HFFc6 (cell line): Measurements from ENCODE around the gene ADGRV1. TPM values are rescaled to one million over a fixed set of nuclear protein-coding genes. Genes with fewer than 3 reads are reported as not detected.

ENCODE experiments used
- DNase-seq: peaks from one replicate; pipeline ENCODE4 v3.0.0-alpha.2; 2018
- H3K27ac Mint-ChIP-seq: 2 replicates; pipeline ENCODE4 v1.8.0; 2020; ENCODE audit warnings: mild to moderate bottlenecking, mixed read lengths
- H3K27me3 Mint-ChIP-seq: 2 replicates; pipeline ENCODE4 v1.8.0; 2021; ENCODE audit warnings: mild to moderate bottlenecking, moderate library complexity, mixed read lengths; ENCODE audit not compliant: insufficient read depth
- H3K36me3 Mint-ChIP-seq: 2 replicates; pipeline ENCODE4 v1.8.0; 2021; ENCODE audit warnings: low read depth, mixed read lengths
- H3K4me1 Mint-ChIP-seq: 2 replicates; pipeline ENCODE4 v1.8.0; 2020; ENCODE audit warnings: low read depth, mixed read lengths
- H3K4me3 Mint-ChIP-seq: 2 replicates; pipeline ENCODE4 v1.8.0; 2020; ENCODE audit warnings: mild to moderate bottlenecking, moderate library complexity, mixed read lengths
- H3K9me3 Mint-ChIP-seq: 2 replicates; pipeline ENCODE4 v1.8.0; 2020; ENCODE audit warnings: mild to moderate bottlenecking, mixed read lengths
- CTCF ChIP-seq: fragments of 200-600 bp; sonication (generic); IDR thresholded peaks from 2 replicates; pipeline ENCODE4 v1.5.0; 2021; ENCODE audit warnings: antibody characterized with exemption, mild to moderate bottlenecking
- total RNA-seq, 6 experiments: library from RNA; stranded (reverse); fragmentation: NEBNext Ultra II Directional; extraction: Animal tissue kit (Norgen Biotek cat#: 25700); gene quantifications; 2 replicates in 1 of 6; 3 replicates in 5 of 6; pipeline ENCODE4 v1.2.3, GENCODE V29; 2021

ADGRV1 gene
- total RNA-seq, 6 experiments from 2014 or later, result not detected

- Mint-ChIP-seq H3K4me1 (peaks cover 38% of the 10 kb centered on the region), H3K27me3 (no peaks in the 10 kb centered on the region; the same call in 1 of the 2 replicates), H3K4me3 (no peak overlapping the region), H3K27ac (no peak overlapping the region), H3K9me3 (no peaks in the 10 kb centered on the region), H3K36me3 (no peaks in the 10 kb centered on the region)
- no peak for TF ChIP-seq CTCF
- no peak for DNase-seq
These were observed 561.6 kb downstream of the ADGRV1 start for GRCh38 chr5:91119981-91120850.

- no peaks in the 10 kb centered on the region for H3K36me3 Mint-ChIP-seq
- peaks cover 51% of the 10 kb centered on the region for H3K4me1 Mint-ChIP-seq
- TF ChIP-seq CTCF, result no peak
- H3K4me3 Mint-ChIP-seq, result no peak overlapping the region
- no peaks in the 10 kb centered on the region for H3K9me3 Mint-ChIP-seq
- H3K27ac Mint-ChIP-seq, result no peak overlapping the region
- no peaks in the 10 kb centered on the region; the same call in 1 of the 2 replicates for H3K27me3 Mint-ChIP-seq
- DNase-seq, result no peak
These were observed 562.9 kb downstream of the ADGRV1 start for GRCh38 chr5:91121347-91121993.

- H3K4me1 Mint-ChIP-seq, result peaks cover 62% of the 10 kb centered on the region
- no peak overlapping the region for H3K27ac Mint-ChIP-seq
- DNase-seq, result no peak
- H3K4me3 Mint-ChIP-seq, result no peak overlapping the region
- no peaks in the 10 kb centered on the region for H3K9me3 Mint-ChIP-seq
- H3K27me3 Mint-ChIP-seq, result no peaks in the 10 kb centered on the region; the same call in 1 of the 2 replicates
- H3K36me3 Mint-ChIP-seq, result no peaks in the 10 kb centered on the region
- TF ChIP-seq CTCF, result no peak
These were observed 564.1 kb downstream of the ADGRV1 start for GRCh38 chr5:91122651-91123050.

- 0 out of 2 replicates have a peak overlapping the region, but pooled peaks have one; percentile 72 for H3K27ac Mint-ChIP-seq
- no peaks in the 10 kb centered on the region for H3K36me3 Mint-ChIP-seq
- H3K9me3 Mint-ChIP-seq, result no peaks in the 10 kb centered on the region
- H3K27me3 Mint-ChIP-seq, result no peaks in the 10 kb centered on the region; the same call in 1 of the 2 replicates
- H3K4me3 Mint-ChIP-seq, result no peak overlapping the region
- peaks cover 69% of the 10 kb centered on the region for H3K4me1 Mint-ChIP-seq
- no peak for TF ChIP-seq CTCF
- no peak for DNase-seq
These were observed 564.7 kb downstream of the ADGRV1 start for GRCh38 chr5:91123291-91123690.

GRCh38 chr5:91123901-91124300 is 565.3 kb downstream of the ADGRV1 start:
- no peaks in the 10 kb centered on the region; the same call in 1 of the 2 replicates for H3K27me3 Mint-ChIP-seq
- TF ChIP-seq CTCF, result no peak
- H3K27ac Mint-ChIP-seq, result peak overlapping the region; percentile 72
- DNase-seq, result no peak
- H3K4me1 Mint-ChIP-seq, result peaks cover 70% of the 10 kb centered on the region
- H3K4me3 Mint-ChIP-seq, result no peak overlapping the region
- H3K9me3 Mint-ChIP-seq, result no peaks in the 10 kb centered on the region
- no peaks in the 10 kb centered on the region for H3K36me3 Mint-ChIP-seq
